Stimulated activated CD4-positive, alpha-beta T cell treated with anti-CD3 and anti-CD28 coated beads, Interleukin-1b, Interleukin-23, amount 100 ng/mL, for 4 hours (primary cell): ENCODE data around the gene GTF2H1.
A peak's percentile ranks its signal among the peaks of the same experiment; 100 is the strongest.
"Not testable (repeated sequence)": the region's sequence is repeated elsewhere in the genome, so short reads cannot be mapped to it uniquely, and the experiment has no call there.

Source experiments
- DNase-seq, 2 donors: peaks; one replicate each; pipeline ENCODE4 v3.0.0-alpha.2; 2020; ENCODE audit warnings: low read depth in 2 of 2

The GTF2H1 gene

GRCh38 chr11:18375941-18376340 is 53.6 kb downstream of the GTF2H1 start:
- DNase-seq: no peak

- no peak for DNase-seq
These were observed 56.8 kb downstream of the GTF2H1 start for GRCh38 chr11:18379201-18379600.

GRCh38 chr11:18383388-18384156 is 61.2 kb downstream of the GTF2H1 start:
- DNase-seq: peak; percentile 52 to 57

GRCh38 chr11:18384157-18384641 is 61.8 kb downstream of the GTF2H1 start:
- no peak for DNase-seq

- no peak for DNase-seq
These were observed 67.7 kb downstream of the GTF2H1 start for GRCh38 chr11:18390088-18390487.

- DNase-seq: no peak
These were observed 70.3 kb downstream of the GTF2H1 start for GRCh38 chr11:18392434-18393321.

GRCh38 chr11:18393581-18394274 is 71.4 kb downstream of the GTF2H1 start:
- DNase-seq: peak in 1 of 2 donors; percentile 24

- peak; percentile 99 for DNase-seq
These were observed 72.0 kb downstream of the GTF2H1 start, which contains the start of gene LDHA for GRCh38 chr11:18394275-18394927. Gene LDHA, plus strand, starts transcription at chr11:18394563. Its CDS starts 2,280 bp downstream, at chr11:18396843.

- DNase-seq: no peak
These were observed 72.8 kb downstream of the GTF2H1 start for GRCh38 chr11:18394928-18395734.

- peak; percentile 88 to 92 for DNase-seq
These were observed 73.6 kb downstream of the GTF2H1 start for GRCh38 chr11:18395735-18396504.

- no peak for DNase-seq
These were observed 75.6 kb downstream of the GTF2H1 start for GRCh38 chr11:18397921-18398320.

GRCh38 chr11:18401077-18401476 is 78.7 kb downstream of the GTF2H1 start:
- DNase-seq: not testable (repeated sequence)

- DNase-seq: no peak
These were observed 81.7 kb downstream of the GTF2H1 start for GRCh38 chr11:18404062-18404461.

- DNase-seq: not testable (repeated sequence)
These were observed 85.0 kb downstream of the GTF2H1 start for GRCh38 chr11:18407400-18407799.

GRCh38 chr11:18408558-18409291 is 86.4 kb downstream of the GTF2H1 start:
- no peak for DNase-seq

- no peak for DNase-seq
These were observed 94.1 kb downstream of the GTF2H1 start for GRCh38 chr11:18416459-18416858.
